Stomach smooth muscle (tissue), 2 donors: ENCODE measurements around the gene ZBTB40.

Source experiments
- H3K27ac ChIP-seq: one replicate; pipeline ENCODE4 v1.7.0; 2013; ENCODE audit warnings: mild to moderate bottlenecking, low read length, inconsistent platforms
- H3K27me3 ChIP-seq, 2 donors: one replicate each; pipeline ENCODE4 v1.7.0; 2013; ENCODE audit warnings: low read length in 2 of 2; ENCODE audit not compliant: insufficient read depth in 2 of 2, control insufficient read depth in 1 of 2
- H3K36me3 ChIP-seq, 2 donors: one replicate each; pipeline ENCODE4 v1.7.0; 2013; ENCODE audit warnings: low read length in 2 of 2; ENCODE audit not compliant: control insufficient read depth in 2 of 2, insufficient read depth in 2 of 2
- H3K4me1 ChIP-seq: one replicate; pipeline ENCODE4 v1.7.0; 2013; ENCODE audit warnings: low read length; ENCODE audit not compliant: control insufficient read depth, insufficient read depth
- H3K4me3 ChIP-seq, 2 donors: one replicate each; pipeline ENCODE4 v1.7.0; 2013; ENCODE audit warnings: low read length in 2 of 2
- H3K9ac ChIP-seq, 2 donors: one replicate each; pipeline ENCODE4 v1.7.0; 2013; ENCODE audit warnings: low read length in 2 of 2, mild to moderate bottlenecking in 1 of 2
- H3K9me3 ChIP-seq, 2 donors: one replicate each; pipeline ENCODE4 v1.7.0; 2013; ENCODE audit warnings: low read length in 2 of 2; ENCODE audit not compliant: control insufficient read depth in 2 of 2
- donor health status: healthy.
- donor health status: Pancreatic carcinoma.

The ZBTB40 gene

DNA sequence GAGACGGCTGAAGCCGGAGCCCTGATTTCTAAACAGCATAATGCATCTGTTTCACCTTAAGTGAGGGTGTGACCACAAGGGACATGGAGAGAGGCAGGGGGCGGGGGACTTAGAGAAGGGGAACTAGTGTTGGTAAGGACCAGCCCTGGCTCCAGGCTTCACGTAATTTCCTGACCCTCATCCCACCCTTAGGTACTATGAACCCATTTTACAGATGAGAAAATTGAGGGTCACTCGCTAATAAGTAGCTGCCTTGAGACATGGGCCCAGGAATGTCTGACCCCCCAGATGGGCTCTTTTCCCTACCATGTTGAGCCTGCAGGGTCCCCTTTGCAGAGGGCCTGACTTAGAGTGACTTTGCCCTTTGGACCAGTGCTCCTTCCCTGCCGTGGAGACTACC lies 116.3 kb downstream of the ZBTB40 start:
- H3K27me3 ChIP-seq: peaks cover 18 to 35% of the 10 kb centered on the region in 2 donors
- peaks cover 7% of the 10 kb centered on the region for H3K4me1 ChIP-seq
- no peak overlapping the region for H3K27ac ChIP-seq
- H3K9ac ChIP-seq: no peak overlapping the region
- H3K9me3 ChIP-seq: no peaks in the 10 kb centered on the region
- no peak overlapping the region for H3K4me3 ChIP-seq
- no peaks in the 10 kb centered on the region for H3K36me3 ChIP-seq

DNA sequence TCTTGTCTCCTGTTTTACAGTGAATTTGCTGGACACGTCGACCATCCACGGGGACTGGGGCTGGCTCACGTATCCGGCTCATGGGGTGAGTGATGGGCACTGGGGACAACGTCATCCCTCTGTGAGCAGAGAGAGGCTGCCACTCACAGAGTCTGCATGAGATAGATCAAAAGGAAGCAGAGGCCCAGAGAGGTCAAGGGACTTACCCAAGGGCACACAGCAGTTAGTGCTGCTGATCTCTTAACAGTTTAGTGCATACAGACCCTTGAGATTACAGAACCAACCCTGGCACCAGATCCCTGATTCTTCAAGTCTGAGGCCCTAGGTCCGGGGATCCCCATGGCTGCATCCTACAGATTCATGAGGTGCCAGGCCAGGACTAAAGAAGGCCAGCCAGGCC lies 117.6 kb downstream of the ZBTB40 start:
- H3K27ac ChIP-seq: no peak overlapping the region
- no peaks in the 10 kb centered on the region for H3K9me3 ChIP-seq
- H3K4me3 ChIP-seq: no peak overlapping the region
- H3K27me3 ChIP-seq: peaks cover 16 to 32% of the 10 kb centered on the region in 2 donors
- H3K36me3 ChIP-seq: no peaks in the 10 kb centered on the region
- no peak overlapping the region for H3K9ac ChIP-seq
- no peaks in the 10 kb centered on the region for H3K4me1 ChIP-seq

- Histone ChIP-seq H3K9ac (no peak overlapping the region), H3K4me1 (no peaks in the 10 kb centered on the region), H3K4me3 (no peak overlapping the region), H3K27ac (no peak overlapping the region), H3K36me3 (no peaks in the 10 kb centered on the region), H3K9me3 (no peaks in the 10 kb centered on the region), H3K27me3 (peaks cover 15 to 22% of the 10 kb centered on the region in 2 donors)
These were observed 118.7 kb downstream of the ZBTB40 start for GRCh38 chr1:22570140-22570909.

DNA sequence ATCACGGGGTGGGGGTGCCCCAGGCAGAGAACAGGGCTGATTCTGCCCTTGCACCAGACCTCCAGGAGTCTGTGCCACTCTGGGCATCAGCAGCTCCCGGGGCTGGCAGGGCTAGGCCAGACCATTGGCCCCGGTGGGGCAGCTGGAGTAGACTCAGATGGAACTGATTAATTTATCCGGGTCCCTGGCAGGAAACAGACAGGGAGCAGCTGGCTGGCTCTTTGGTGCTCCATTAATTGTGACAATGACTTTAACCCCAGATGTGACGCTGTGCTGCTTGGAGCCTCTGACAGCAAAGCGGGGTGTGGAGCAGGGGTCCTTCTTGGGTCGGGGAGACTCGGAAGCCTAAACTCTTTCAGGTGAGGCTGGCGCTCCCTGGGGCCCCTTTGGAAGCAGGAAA lies 121.2 kb downstream of the ZBTB40 start:
- Histone ChIP-seq H3K4me3 (no peak overlapping the region), H3K36me3 (no peaks in the 10 kb centered on the region)

DNA sequence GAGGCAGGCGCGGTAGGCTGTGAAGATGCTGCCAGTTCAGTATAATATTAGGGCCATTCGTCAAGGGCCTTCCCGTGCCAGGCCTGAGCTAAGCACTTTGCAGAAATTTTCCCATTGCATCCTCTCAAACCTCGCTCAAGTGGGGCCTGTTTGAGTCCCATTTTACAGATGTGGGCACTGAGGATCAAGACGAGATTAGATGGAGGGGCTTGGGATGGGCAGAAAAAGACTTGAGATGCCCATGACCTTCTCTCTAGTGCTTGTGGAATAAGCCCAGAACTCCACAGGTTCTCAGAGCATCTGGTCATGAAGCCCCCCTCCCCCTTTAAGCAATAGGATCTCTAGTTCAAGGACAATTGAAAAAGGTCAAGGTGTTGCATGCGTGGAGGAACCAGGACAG lies 121.6 kb downstream of the ZBTB40 start:
- Histone ChIP-seq H3K27me3 (peaks cover 6 to 17% of the 10 kb centered on the region in 2 donors), H3K27ac (no peak overlapping the region), H3K9me3 (no peaks in the 10 kb centered on the region), H3K9ac (no peak overlapping the region), H3K4me3 (no peak overlapping the region), H3K36me3 (no peaks in the 10 kb centered on the region), H3K4me1 (no peaks in the 10 kb centered on the region)

More for the DNA sequence above, 121.2 kb downstream of the ZBTB40 start:
- Histone ChIP-seq H3K9me3 (no peaks in the 10 kb centered on the region), H3K27ac (no peak overlapping the region), H3K4me1 (no peaks in the 10 kb centered on the region), H3K9ac (no peak overlapping the region), H3K27me3 (peaks cover 8 to 17% of the 10 kb centered on the region in 2 donors)

DNA sequence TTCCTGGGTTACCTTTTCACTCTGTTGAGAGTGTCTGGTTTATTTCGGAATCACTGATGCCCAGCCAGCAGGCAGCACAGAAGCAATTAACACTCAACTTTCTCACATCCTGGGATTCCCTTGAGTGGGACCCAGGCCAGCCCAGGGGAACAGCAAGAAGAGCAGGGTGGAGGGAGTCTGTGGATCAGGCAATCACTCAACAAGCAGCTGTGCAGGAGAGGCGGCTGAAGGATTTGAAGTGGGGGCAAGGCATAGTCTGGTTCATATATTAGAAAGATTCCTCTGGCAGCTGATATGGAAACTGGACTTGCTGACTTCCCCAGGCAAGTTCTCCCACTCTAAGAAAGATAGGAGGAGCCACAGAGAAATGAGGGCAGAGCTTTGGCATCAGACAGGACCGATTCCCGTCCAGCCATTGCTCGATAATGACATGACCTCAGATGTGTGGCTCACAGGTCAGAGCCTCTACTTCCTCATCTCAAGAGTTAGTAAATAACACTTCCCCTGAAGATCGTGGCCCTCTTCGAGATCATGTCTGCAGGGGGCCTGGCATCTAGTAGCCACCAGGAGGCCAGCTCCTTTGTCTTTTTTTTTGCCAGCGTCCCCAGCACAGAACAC lies 124.0 kb downstream of the ZBTB40 start:
- Histone ChIP-seq H3K9me3 (no peaks in the 10 kb centered on the region), H3K4me3 (no peak overlapping the region), H3K27me3 (peaks cover 6 to 16% of the 10 kb centered on the region in 2 donors), H3K9ac (no peak overlapping the region), H3K36me3 (no peaks in the 10 kb centered on the region), H3K4me1 (no peaks in the 10 kb centered on the region), H3K27ac (no peak overlapping the region)

DNA sequence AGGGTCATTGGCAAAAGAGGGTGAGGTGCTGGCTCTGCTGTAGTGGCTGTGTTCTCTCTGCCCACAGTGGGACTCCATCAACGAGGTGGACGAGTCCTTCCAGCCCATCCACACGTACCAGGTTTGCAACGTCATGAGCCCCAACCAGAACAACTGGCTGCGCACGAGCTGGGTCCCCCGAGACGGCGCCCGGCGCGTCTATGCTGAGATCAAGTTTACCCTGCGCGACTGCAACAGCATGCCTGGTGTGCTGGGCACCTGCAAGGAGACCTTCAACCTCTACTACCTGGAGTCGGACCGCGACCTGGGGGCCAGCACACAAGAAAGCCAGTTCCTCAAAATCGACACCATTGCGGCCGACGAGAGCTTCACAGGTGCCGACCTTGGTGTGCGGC lies 124.5 kb downstream of the ZBTB40 start:
- Histone ChIP-seq H3K9me3 (no peaks in the 10 kb centered on the region), H3K4me3 (no peak overlapping the region), H3K9ac (no peak overlapping the region), H3K27ac (no peak overlapping the region), H3K36me3 (no peaks in the 10 kb centered on the region), H3K4me1 (no peaks in the 10 kb centered on the region), H3K27me3 (peaks cover 6 to 12% of the 10 kb centered on the region in 2 donors)

DNA sequence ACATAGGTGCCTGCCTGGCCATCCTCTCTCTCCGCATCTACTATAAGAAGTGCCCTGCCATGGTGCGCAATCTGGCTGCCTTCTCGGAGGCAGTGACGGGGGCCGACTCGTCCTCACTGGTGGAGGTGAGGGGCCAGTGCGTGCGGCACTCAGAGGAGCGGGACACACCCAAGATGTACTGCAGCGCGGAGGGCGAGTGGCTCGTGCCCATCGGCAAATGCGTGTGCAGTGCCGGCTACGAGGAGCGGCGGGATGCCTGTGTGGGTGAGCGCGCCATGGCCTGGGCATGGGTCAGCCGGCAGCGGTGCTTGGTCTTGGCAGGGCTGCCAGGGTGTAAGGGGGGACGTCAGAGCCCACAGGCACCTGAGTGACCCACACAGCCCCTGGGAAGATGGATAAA lies 125.0 kb downstream of the ZBTB40 start:
- Histone ChIP-seq H3K27ac (no peak overlapping the region), H3K27me3 (peaks cover 6 to 10% of the 10 kb centered on the region in 2 donors), H3K9me3 (no peaks in the 10 kb centered on the region), H3K36me3 (no peaks in the 10 kb centered on the region), H3K4me1 (no peaks in the 10 kb centered on the region), H3K4me3 (no peak overlapping the region), H3K9ac (no peak overlapping the region)

DNA sequence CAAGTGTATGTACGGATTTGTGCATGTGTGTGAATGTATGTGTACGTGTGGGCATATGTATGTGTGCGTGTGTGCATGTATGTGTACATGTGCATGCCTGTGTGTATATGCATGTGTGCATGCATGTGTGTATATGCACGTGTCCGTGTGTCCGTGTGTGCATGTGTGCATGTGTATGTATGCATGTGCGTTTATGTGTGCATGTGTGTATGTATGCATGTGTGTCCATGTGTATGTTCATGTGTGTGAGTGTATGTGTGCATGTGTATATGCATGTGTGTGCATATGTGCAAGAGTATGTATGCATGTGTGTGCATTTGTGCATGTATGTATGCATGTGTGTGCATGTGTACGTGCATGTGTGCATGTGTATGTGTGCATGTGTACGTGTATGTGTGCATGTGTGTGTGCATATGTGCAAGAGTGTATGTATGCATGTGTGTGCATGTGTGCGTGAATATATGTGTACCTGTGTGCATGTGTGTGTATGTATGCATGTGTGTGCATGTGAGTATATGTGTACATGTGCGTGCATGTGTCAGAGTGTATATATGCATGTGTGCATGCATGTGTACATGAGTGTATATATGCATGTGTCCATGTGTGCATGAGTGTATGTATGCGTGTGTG lies 127.2 kb downstream of the ZBTB40 start:
- no peak overlapping the region for H3K4me3 ChIP-seq
- H3K4me1 ChIP-seq: no peaks in the 10 kb centered on the region
- no peaks in the 10 kb centered on the region for H3K27me3 ChIP-seq
- H3K9ac ChIP-seq: no peak overlapping the region
- no peaks in the 10 kb centered on the region for H3K9me3 ChIP-seq
- H3K36me3 ChIP-seq: no peaks in the 10 kb centered on the region
- no peak overlapping the region for H3K27ac ChIP-seq

DNA sequence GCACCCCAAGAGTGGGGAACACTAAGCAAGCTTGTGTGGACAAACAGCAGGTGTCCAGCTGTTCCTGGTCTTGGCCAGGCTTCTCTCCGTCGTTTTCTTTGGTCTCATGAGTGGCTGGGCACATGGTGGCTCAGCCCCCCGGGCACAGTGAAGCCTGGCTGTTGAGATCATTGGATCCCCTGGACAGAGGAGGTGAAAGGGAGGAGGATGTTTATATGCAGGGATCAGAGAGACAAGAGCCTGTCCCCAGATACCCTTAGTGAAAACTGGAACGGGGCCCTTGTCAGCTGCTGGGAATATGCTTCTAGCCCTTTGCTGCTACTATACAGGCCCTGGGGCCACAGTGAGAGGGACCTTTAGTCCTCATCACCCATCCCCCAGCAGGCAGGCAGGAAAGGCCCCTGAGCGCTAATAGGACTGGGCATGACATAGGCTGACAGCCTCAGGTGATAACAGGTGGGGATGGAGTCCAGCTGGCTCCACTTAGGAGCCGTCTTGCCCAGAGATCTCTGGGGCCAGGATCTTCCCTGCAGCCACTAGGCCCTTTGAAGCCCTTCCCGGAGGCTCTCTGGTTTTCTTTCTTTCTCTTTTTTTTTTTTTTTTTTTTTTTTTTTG lies 128.0 kb downstream of the ZBTB40 start:
- Histone ChIP-seq H3K27ac (no peak overlapping the region), H3K36me3 (no peaks in the 10 kb centered on the region), H3K4me1 (no peaks in the 10 kb centered on the region)

More for the DNA sequence above, 128.0 kb downstream of the ZBTB40 start:
- H3K9me3 ChIP-seq: no peaks in the 10 kb centered on the region
- peaks cover 0 to 3% of the 10 kb centered on the region in 2 donors for H3K27me3 ChIP-seq
- H3K9ac ChIP-seq: no peak overlapping the region
- H3K4me3 ChIP-seq: no peak overlapping the region
